Stomach (tissue), 19 donors: ENCODE data around the gene CHERP. TPM values are rescaled to one million over a fixed set of nuclear protein-coding genes. Genes with fewer than 3 reads are reported as not detected.
A peak's percentile ranks its signal among the peaks of the same experiment; 100 is the strongest.

ENCODE experiments used
- DNase-seq, 2 donors: peaks; one replicate each; pipeline versions ENCODE4 v3.0.0 to v3.0.0-alpha.2; 2013 to 2019
- H3K27ac ChIP-seq, 5 donors: fragments of 200-600 bp in 4 of 5; sonication (generic) in 4 of 5; one replicate each; pipeline ENCODE4 v1.5.1; 2013 to 2019; ENCODE audit warnings: mild to moderate bottlenecking in 1 of 5, moderate library complexity in 1 of 5
- H3K27me3 ChIP-seq, 3 donors: fragments of 200-600 bp; sonication (generic); one replicate each; pipeline ENCODE4 v1.5.1; 2017 to 2019; ENCODE audit warnings: mixed run types in 1 of 3
- H3K36me3 ChIP-seq, 4 donors: fragments of 200-600 bp; sonication (generic); 1 replicate in 3 of 4; 2 replicates in 1 of 4; pipeline ENCODE4 v1.5.1; 2016 to 2019
- H3K4me1 ChIP-seq, 4 donors: fragments of 200-600 bp; sonication (generic); one replicate each; pipeline ENCODE4 v1.5.1; 2016 to 2019
- H3K4me3 ChIP-seq, 4 donors: fragments of 200-600 bp; sonication (generic) in 3 of 4; one replicate each; pipeline ENCODE4 v1.5.1; 2016 to 2019; ENCODE audit warnings: mild to moderate bottlenecking in 1 of 4
- H3K9me3 ChIP-seq, 4 donors: fragments of 200-600 bp; sonication (generic); one replicate each; pipeline ENCODE4 v1.5.1; 2016 to 2019
- EP300 ChIP-seq: sonication (generic); formaldehyde crosslinking; IDR thresholded peaks from one replicate; pipeline ENCODE4 v1.6.1; 2017; ENCODE audit warnings: antibody characterized with exemption
- POLR2A ChIP-seq, 4 donors: fragments of 450-650 bp; IDR thresholded peaks; one replicate each; pipeline ENCODE4 v1.6.1; 2016; ENCODE audit warnings: antibody characterized with exemption in 4 of 4, control low read depth in 2 of 4, mild to moderate bottlenecking in 1 of 4, moderate library complexity in 1 of 4
- POLR2AphosphoS5 ChIP-seq, 3 donors: sonication (generic); formaldehyde crosslinking; IDR thresholded peaks; one replicate each; pipeline ENCODE4 v1.6.1; 2016; ENCODE audit warnings: antibody characterized with exemption in 3 of 3
- WGBS, 5 donors: extraction: QIAGEN DNeasy Blood & Tissue Kit in 3 of 5; methylation state at CpG; one replicate each; pipeline versions ENCODE4 v1.1.5 to v1.1.7; 2013 to 2018; 5-methylcytosine and 5-hydroxymethylcytosine counted together
- intact Hi-C: fragments of 100-400 bp; cut with DNase I; formaldehyde crosslinking; loops from one replicate; pipeline ENCODE4 v1.15.1; 2023; ENCODE audit warnings: low total_unique reads
- long read RNA-seq, 10 donors: transcript quantifications; one replicate each; lab custom pipeline, GENCODE V29; 2026
- polyA plus RNA-seq, 3 donors: library from polyadenylated mRNA; stranded (reverse); fragments of 200-250 nt; gene quantifications; one replicate each; pipeline ENCODE4 v1.2.3, GENCODE V29; 2013
- total RNA-seq, 5 donors: library from RNA; depleted of rRNA; stranded (reverse); fragments of >200 nt; gene quantifications; one replicate each; pipeline versions ENCODE4 v1.1.0 to v1.2.3, GENCODE V29; 2014 to 2016
- TF ChIP-seq, protein P1 (sequence below), 7 experiments: fragments of 450-650 bp in 4 of 7; fragments of 200-600 bp in 3 of 7; sonication (generic) in 3 of 7; IDR thresholded peaks; one replicate each; pipeline ENCODE4 v1.5.1; 2016 to 2019; ENCODE audit warnings: antibody characterized with exemption in 7 of 7, control low read depth in 2 of 7, mild to moderate bottlenecking in 1 of 7
- donor health status: healthy with polysubstance abuse.
- donor health status: Bipolar disorder and iron deficiency.
- donor health status: healthy.

CHERP gene, protein sequence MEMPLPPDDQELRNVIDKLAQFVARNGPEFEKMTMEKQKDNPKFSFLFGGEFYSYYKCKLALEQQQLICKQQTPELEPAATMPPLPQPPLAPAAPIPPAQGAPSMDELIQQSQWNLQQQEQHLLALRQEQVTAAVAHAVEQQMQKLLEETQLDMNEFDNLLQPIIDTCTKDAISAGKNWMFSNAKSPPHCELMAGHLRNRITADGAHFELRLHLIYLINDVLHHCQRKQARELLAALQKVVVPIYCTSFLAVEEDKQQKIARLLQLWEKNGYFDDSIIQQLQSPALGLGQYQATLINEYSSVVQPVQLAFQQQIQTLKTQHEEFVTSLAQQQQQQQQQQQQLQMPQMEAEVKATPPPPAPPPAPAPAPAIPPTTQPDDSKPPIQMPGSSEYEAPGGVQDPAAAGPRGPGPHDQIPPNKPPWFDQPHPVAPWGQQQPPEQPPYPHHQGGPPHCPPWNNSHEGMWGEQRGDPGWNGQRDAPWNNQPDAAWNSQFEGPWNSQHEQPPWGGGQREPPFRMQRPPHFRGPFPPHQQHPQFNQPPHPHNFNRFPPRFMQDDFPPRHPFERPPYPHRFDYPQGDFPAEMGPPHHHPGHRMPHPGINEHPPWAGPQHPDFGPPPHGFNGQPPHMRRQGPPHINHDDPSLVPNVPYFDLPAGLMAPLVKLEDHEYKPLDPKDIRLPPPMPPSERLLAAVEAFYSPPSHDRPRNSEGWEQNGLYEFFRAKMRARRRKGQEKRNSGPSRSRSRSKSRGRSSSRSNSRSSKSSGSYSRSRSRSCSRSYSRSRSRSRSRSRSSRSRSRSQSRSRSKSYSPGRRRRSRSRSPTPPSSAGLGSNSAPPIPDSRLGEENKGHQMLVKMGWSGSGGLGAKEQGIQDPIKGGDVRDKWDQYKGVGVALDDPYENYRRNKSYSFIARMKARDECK
- total RNA-seq (10 to 100 TPM in 2 of 5 donors, 1 to 10 TPM in 3; 3.5 to 64.7 (median 9.0) TPM), polyA plus RNA-seq (10 to 100 TPM; 11.5 to 15.8 (median 11.6) TPM)
- long read RNA-seq, donor 1, full-length matches to known transcripts: 3 of 3 reads
- long read RNA-seq, donor 1, partial matches to known transcripts: 0 of 3 reads
- long read RNA-seq, donor 1, other reads (novel, unspliced or antisense): 0 of 3 reads
- long read RNA-seq, donor 2, full-length matches to known transcripts: 2 of 7 reads
- long read RNA-seq, donor 2, partial matches to known transcripts: 5 of 7 reads
- long read RNA-seq, donor 2, other reads (novel, unspliced or antisense): 0 of 7 reads
- long read RNA-seq, donor 3: 0 reads
- long read RNA-seq, donor 4: 0 reads
- long read RNA-seq, donor 5, partial matches to known transcripts: 14 of 15 reads
- long read RNA-seq, donor 5, other reads (novel, unspliced or antisense): 0 of 15 reads
- long read RNA-seq, donor 6, full-length matches to known transcripts: 3 of 15 reads
- long read RNA-seq, donor 6, partial matches to known transcripts: 12 of 15 reads
- long read RNA-seq, donor 6, other reads (novel, unspliced or antisense): 0 of 15 reads
- long read RNA-seq, donor 7, partial matches to known transcripts: 17 of 17 reads
- long read RNA-seq, donor 7, other reads (novel, unspliced or antisense): 0 of 17 reads
- long read RNA-seq, donor 8, full-length matches to known transcripts: 1 of 1 reads
- long read RNA-seq, donor 8, partial matches to known transcripts: 0 of 1 reads
- long read RNA-seq, donor 8, other reads (novel, unspliced or antisense): 0 of 1 reads
- long read RNA-seq, donor 9: 0 reads
- long read RNA-seq, donor 10: 0 reads

DNA sequence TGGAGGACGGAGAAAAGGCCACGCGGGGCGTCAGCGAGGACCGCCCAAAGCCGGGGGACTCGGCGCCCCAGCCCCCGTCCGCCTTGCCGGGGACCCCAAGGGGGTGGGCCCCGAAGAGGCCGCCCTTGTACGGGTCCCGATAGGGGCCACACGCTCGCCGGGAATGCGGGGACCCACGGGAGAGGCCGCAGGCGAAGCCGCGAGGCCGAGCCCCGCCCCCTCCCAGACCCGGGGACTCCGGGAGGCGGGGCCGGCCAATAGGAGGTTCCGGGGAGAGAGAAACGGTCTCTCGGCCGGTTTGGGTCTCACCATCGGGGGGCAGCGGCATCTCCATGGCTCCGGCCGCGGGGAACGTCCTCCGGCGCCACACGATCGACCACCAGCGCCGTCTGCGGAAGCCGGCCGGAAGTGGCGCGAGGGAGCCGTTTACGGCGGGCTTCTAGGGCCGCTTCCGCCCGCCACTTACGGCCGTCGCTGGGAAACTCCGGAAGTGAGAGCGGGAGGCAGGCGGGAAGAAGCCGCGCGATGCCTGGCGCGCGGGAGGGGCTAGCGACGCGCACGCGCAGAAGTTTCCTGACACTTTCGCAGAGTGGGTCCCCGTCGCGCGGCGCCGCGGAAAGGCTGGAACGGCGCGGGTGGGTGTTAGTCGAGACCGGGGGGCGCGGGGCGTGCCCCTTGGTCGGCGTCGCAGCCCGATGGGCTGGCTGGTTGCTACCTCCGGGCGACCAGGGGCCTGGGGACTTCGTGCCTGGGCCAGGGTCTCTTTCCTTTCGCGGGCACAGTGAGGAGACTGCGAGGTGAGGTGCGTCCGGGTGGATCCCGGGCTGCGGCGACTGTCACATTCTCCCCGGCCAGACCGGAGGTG, at the start of gene CHERP:
Gene CHERP, minus strand, starts transcription at position 393 of the 865 bp plus-strand sequence. Its CDS starts 59 bp downstream, at position 334.
- peak within 1 kb of the TSS; percentile 92 to 98 (median 94) for H3K4me3 ChIP-seq
- peak within 1 kb of the TSS; percentile 87 to 94 (median 88) for H3K27ac ChIP-seq
- peaks cover 4 to 31% (median 28%) of the 10 kb centered on the region in 4 donors for H3K36me3 ChIP-seq
- intact Hi-C loops: no loop called here
- H3K9me3 ChIP-seq: no peaks in the 10 kb centered on the region
- DNase-seq: peak; percentile 94 to 98
- WGBS, 5 donors: 0 to 1% (median 0%) methylated on average over 21 to 108 of the region's 108 CpGs
- H3K4me1 ChIP-seq: peaks cover 11 to 69% (median 52%) of the 10 kb centered on the region in 4 donors
- TF ChIP-seq POLR2AphosphoS5 (IDR thresholded peaks at IDR 0.05) (peak; percentile 74 to 93 (median 82)), EP300 (no peak)
- TF ChIP-seq, protein P1, sequence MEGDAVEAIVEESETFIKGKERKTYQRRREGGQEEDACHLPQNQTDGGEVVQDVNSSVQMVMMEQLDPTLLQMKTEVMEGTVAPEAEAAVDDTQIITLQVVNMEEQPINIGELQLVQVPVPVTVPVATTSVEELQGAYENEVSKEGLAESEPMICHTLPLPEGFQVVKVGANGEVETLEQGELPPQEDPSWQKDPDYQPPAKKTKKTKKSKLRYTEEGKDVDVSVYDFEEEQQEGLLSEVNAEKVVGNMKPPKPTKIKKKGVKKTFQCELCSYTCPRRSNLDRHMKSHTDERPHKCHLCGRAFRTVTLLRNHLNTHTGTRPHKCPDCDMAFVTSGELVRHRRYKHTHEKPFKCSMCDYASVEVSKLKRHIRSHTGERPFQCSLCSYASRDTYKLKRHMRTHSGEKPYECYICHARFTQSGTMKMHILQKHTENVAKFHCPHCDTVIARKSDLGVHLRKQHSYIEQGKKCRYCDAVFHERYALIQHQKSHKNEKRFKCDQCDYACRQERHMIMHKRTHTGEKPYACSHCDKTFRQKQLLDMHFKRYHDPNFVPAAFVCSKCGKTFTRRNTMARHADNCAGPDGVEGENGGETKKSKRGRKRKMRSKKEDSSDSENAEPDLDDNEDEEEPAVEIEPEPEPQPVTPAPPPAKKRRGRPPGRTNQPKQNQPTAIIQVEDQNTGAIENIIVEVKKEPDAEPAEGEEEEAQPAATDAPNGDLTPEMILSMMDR (IDR thresholded peaks at IDR 0.05): peak in 2 of 7 experiments; percentile 8 to 15
- no peaks in the 10 kb centered on the region for H3K27me3 ChIP-seq

DNA sequence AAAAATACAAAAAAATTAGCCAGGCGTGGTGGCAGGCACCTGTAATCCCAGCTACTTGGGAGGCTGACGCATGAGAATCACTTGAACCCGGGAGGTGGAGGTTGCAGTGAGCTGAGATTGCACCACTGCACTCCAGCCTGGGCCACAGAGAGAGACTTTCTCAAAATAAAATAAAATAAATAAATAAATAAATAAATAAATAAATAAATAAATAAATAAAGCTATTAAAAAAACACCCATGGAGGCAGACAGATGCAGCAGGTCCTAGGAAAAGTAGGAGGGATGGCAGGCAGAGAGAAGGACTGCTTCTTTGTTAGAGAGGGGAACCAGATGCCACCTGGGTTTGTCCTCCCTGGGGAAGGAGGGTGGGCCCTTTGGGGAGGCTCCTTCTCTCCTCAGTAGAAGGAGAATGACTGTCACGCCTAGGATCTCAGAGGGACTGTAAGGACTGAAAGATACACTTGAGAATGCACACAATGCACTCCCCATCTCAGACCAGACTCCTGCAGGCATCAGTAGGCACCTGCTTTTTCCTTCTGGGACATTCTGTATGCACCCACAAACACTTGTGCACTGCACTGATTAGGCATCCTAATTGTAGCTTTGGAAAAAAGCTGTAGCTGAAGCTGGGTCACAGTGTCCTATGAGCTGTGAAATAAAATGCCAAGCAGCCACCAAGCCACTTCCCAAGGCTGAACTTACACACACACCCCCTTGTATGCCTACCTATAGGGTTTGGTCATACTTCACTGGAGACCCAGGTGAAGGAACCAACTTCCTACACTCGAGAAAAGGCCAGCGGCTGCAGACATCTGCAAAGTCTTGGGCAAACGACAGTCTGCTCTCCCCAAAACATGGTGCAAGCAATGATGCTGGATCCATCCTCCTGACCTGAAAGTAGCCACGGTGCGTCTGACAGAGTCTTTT, 48.9 kb upstream of the CHERP start:
- DNase-seq: no peak
- H3K9me3 ChIP-seq: no peaks in the 10 kb centered on the region
- no peaks in the 10 kb centered on the region for H3K36me3 ChIP-seq
- 83 to 92% (median 87%) methylated on average over 9 of the region's 9 CpGs for WGBS, 5 donors
- no peak overlapping the region for H3K27ac ChIP-seq
- peaks cover 51 to 92% (median 74%) of the 10 kb centered on the region in 4 donors for H3K4me1 ChIP-seq
- H3K4me3 ChIP-seq: no peak overlapping the region
- intact Hi-C loops: no loop called here
- H3K27me3 ChIP-seq: no peaks in the 10 kb centered on the region
- TF ChIP-seq POLR2A (IDR thresholded peaks at IDR 0.05) (no peak), EP300 (no peak), POLR2AphosphoS5 (IDR thresholded peaks at IDR 0.05) (no peak)
- TF ChIP-seq, protein P1 (IDR thresholded peaks at IDR 0.05): no peak

DNA sequence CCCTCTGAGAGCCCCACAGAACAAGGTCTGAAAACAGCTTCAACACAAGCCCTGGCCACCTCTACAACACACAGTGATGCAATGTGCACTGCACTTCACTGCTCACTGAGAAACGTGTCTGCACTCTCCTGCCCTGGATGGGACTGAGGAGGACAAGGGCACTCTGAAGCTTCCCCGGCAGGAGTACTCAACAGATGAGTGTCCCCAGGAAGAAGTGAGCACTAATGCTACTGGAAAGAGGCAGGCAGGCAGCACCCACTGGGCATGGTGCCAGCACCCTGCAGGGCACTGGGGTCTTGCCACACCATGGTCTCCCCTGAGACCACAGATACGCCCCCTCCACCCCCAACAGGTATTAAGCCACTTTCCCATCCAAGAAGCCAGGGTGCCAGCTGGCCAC, 47.7 kb upstream of the CHERP start:
- peaks cover 60 to 92% (median 82%) of the 10 kb centered on the region in 4 donors for H3K4me1 ChIP-seq
- H3K9me3 ChIP-seq: no peaks in the 10 kb centered on the region
- intact Hi-C loops: no loop called here
- no peaks in the 10 kb centered on the region for H3K27me3 ChIP-seq
- no peak overlapping the region for H3K4me3 ChIP-seq
- WGBS, 5 donors: 35 to 75% (median 66%) methylated on average over 2 to 3 of the region's 3 CpGs; no CpG with 5 or more reads in 1 of the 5 donors
- no peak for DNase-seq
- TF ChIP-seq, protein P1 (IDR thresholded peaks at IDR 0.05): no peak
- TF ChIP-seq EP300 (no peak), POLR2AphosphoS5 (IDR thresholded peaks at IDR 0.05) (no peak), POLR2A (IDR thresholded peaks at IDR 0.05) (no peak)
- H3K36me3 ChIP-seq: no peaks in the 10 kb centered on the region
- no peak overlapping the region for H3K27ac ChIP-seq
